Caki2 (cell line): ENCODE results near the gene SEC16A. TPM values are rescaled to one million over a fixed set of nuclear protein-coding genes. Genes with fewer than 3 reads are reported as not detected.

Source experiments
- DNase-seq: peaks from one replicate; pipeline ENCODE4 v3.0.0-alpha.2; 2015; ENCODE audit warnings: low read depth
- in situ Hi-C: cut with HindIII; loops from 2 replicates; pipeline ENCODE4 v1.10.0; 2016; ENCODE audit warnings: low sequenced_read_pairs, low pct_unique_long_range_greater_than_20kb, mixed read lengths
- total RNA-seq: library from RNA; depleted of rRNA; stranded (reverse); fragments of >200 nt; shearing (Covaris generic); gene quantifications from 2 replicates; pipeline ENCODE4 v1.2.3, GENCODE V29; 2014; ENCODE audit warnings: low replicate concordance

The SEC16A gene
- total RNA-seq, 1 experiment from 2014 or later = 5.4 TPM

DNA sequence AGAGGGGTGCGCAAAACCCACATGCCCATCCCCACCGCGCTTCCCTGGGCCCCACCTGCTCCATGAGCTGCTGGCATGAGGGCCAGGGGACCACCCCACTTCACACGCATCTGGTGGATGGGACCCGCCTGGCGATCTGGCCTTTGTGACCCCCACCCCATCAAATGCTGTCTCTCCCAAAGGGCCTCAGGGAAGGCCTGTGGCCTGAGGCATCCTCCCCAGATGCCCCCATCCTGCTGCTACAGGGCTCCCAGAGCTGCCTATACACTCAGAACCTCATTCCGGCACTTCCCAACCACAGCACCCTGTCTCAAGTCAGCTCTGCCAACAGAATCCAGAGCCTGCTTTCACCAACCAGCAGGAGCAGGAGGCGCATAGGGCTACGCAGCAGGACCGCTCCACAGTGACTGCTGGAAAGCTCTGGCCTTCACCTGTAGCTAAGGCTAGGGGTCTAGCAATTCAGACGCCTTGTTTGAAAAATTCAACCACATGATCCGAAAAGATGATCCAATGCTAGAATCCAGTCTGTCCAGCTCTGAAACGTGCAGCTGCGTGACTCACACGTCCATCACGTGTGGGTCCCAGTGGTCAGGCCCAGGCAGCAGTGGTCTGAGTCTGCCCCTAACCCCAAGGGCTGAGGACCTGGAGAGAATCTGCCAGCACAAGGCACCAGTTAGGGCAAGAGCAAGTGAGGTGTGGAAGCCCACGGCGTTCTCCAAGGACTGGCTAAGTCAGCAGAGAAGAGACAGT lies 81.5 kb downstream of the SEC16A start:
- no peak for DNase-seq
- in situ Hi-C loops = no loop called here

GRCh38 chr9:136400038-136400834 lies 82.6 kb downstream of the SEC16A start, which contains the start of gene SNAPC4:
Gene SNAPC4, minus strand, starts transcription at chr9:136400170. Its CDS starts 1,742 bp downstream, at chr9:136398428.
- peak; percentile 76 for DNase-seq
- in situ Hi-C loops = no loop called here

DNA sequence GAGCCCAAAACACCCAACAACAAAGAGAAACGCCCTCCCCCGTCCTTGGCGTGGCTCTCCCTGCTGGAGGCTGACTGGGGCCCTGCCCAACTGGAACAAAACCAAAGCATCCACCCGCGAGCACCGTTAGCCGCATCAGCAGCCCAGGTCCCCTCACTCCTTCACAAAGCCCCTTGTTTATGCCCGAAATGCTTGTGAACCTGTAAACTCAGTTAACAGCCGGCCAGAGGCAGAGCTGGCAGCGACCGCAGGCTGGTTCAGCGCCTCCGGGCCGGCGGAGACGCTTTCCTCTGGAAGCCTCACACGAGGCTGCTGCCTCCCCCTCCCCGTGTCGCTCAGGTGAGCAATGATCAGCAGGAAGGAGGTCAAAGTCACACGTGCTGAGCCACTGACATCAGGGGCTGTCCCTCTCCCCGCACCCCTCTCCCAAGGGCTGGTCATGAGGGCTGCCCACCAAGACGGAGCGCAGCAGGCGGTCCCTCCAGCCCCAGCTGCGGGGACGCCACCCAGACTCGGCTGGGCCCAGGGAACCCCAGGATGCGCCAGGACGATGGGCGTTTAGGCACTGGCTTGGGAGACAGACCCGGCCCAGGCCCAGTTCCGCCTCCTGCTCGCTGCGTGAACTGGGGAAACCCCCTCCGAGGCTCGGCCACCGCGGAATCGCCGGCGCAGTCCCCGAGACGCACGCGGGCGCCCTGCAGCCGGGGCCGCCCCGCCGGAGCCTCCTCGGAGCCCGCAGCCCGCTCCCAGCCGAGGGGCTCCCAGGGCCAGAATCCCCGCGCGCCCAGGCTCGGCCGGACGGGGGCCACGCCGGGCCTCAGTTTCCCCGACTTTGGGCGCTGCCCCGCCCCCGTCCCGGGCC lies 83.4 kb downstream of the SEC16A start:
- in situ Hi-C loops = no loop called here
- no peak for DNase-seq

DNA sequence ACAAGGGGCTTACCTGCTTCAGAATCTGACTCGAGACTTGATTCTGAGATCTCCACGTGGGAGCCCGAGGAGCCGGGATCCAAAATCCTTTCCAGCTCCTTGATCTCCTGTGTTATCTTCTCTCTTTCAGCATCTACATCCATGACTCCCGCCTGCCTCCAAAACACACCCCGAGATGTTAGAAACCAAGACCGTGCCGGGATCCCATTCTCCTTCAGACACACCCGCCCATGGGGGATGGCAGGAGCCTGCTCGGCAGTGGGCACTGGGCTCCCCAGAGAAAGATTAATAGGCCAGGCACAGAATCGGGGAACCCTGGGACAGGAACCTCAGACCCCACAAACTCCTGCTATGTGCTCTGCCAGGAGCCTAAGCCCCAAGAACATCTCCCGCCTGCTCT lies 84.6 kb downstream of the SEC16A start:
- no peak for DNase-seq
- in situ Hi-C loops = no loop called here

GRCh38 chr9:136397643-136398042 lies 85.2 kb downstream of the SEC16A start:
- in situ Hi-C loops = no loop called here
- no peak for DNase-seq

GRCh38 chr9:136396219-136396515 lies 86.7 kb downstream of the SEC16A start:
- in situ Hi-C loops = no loop called here
- no peak for DNase-seq

DNA sequence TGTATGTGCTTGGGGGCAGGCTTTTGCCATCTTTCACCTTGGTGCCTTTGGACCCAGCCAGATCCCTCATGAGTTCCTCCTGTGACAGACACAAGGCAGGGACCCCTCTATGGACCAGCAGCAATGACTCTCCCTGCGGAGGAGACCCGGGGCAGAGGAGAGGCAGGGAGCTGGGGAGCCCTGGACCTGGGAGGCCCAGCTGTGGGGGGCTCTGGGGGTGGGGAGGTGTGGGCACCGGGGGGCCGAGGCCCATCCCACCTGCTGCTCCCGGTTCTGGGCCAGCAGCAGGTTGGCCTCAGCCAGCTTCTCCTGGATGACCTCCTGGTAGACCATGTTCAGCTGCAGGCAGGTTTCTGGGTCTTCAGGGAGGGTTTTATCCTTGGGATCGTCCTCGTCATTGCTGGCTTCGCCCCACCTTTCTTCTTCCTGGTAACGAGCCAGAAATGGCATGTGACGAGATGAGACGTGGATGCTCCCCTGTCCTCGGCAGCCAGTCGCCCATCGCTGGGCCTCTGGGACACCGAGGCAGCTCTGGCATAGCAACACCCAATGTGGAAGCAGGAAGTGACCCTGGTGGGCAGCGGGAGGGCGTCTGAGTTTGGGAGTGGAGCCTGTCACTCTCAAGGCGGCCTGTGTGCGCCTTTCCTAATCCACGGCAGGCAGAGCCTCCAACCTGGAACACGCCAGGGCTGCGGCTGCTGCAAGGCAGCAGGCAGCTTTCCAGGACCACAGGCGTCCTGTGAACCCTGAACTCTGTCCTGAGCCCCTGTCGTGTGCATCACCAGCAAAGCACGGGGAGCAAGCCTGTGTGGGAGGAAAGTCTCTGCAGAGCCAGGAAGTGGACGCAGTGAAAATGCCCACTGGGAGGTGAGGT lies 87.3 kb downstream of the SEC16A start:
- in situ Hi-C loops = no loop called here
- DNase-seq = no peak

GRCh38 chr9:136395020-136395340 lies 87.9 kb downstream of the SEC16A start:
- no peak for DNase-seq
- in situ Hi-C loops = no loop called here

- DNase-seq = no peak
- in situ Hi-C loops = no loop called here
Observed at GRCh38 chr9:136394312-136395019, 88.4 kb downstream of the SEC16A start.

GRCh38 chr9:136393531-136393930 lies 89.3 kb downstream of the SEC16A start:
- no peak for DNase-seq
- in situ Hi-C loops = no loop called here

GRCh38 chr9:136392538-136393449 lies 90.0 kb downstream of the SEC16A start:
- in situ Hi-C loops = no loop called here
- no peak for DNase-seq

DNA sequence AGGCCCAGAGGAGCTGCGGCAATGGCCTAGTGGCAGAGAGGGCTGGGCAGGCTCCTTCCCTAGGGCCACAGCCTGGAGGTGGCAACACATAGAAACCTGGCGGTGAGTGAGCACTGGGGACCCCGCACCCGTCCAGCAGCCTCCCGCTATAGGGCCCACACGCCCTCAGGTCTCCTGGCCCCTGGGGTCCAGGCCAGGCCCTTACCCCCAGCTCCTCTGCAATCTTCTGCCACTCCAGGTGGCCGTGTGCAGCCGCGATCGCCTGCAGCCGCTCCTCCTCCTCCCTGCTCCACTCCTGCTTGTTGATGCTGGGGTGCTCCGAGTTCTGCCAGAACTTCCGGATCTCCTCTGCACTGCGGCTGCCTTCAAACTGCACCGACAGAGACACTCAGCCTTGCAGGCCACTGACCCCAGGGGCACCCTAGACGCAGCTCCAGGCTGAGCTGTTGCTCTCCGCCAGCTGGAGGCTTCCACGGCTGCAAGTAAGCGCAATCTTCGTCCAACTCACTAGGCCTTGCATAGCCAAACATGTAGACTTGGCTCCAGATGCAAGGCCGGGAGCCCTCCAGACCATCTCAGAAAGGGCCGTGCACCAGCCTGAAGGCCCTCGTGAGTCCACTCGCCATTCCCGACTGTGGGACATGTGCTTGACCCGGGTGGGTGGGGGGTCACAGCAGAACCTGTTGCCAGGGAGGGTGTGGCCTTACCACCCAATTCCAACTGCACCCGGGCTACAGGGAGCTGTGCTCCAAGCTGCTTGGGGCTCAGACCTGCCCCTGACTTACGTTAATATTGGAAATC lies 90.9 kb downstream of the SEC16A start:
- in situ Hi-C loops = no loop called here
- DNase-seq = no peak
